Measurements from ENCODE around the gene TAS2R42.

TAS2R42 gene

GRCh38 chr12:11186837-11187236, at the start of gene TAS2R42:
Gene TAS2R42, minus strand, starts transcription at chr12:11186937. Its CDS starts 0 bp downstream, at chr12:11186937.
- no peak for DNase-seq

- no peak for DNase-seq
These were observed 46.8 kb upstream of the TAS2R42 start for GRCh38 chr12:11233532-11233931.

DNA sequence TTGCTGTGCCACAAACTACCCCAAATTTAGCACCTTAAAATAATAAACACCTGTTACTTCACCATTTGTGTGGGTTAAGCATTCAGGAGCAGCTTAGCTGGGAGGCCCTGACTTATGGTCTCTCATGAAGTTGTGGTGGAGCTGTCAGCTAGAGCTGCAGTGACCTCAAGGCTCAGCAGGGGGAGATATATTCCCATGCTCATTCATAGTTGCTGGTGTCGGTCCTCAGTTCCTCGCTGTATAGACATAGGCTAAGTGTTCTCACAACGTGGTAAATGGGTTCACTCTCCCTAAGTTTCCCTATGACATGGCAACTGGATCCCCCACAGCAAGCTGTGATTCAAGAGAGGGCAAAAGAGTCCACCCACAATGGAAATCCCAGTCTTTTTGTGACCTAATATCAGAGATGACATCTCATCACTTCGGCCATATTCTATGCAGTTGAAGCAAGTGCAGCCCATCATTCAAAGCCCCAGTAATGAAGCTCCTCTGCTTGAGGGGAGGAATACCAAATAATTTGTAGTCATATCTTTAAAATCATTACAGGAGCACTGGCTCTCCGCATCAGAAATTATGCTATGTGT, 41.7 kb upstream of the TAS2R42 start:
- DNase-seq: peak; percentile 26

DNA sequence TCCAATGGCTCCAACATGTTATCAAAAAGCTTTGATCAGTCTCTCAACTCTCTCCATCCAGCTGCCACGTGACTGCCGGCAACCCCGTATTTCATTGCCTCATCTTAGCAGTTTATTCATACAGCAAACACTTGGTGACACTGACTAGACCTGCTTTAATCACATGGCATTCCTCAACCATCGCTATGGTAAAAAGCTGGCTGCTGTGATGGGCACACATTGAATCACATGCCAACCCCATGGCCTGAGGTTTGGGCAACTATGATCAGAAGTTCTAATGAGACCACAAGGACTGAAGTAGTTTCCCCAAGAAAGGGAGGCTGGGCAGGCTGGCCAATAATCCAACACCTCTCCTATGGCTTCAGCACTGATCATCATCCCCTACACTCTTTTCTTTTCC, 40.6 kb upstream of the TAS2R42 start:
- no peak for DNase-seq

DNA sequence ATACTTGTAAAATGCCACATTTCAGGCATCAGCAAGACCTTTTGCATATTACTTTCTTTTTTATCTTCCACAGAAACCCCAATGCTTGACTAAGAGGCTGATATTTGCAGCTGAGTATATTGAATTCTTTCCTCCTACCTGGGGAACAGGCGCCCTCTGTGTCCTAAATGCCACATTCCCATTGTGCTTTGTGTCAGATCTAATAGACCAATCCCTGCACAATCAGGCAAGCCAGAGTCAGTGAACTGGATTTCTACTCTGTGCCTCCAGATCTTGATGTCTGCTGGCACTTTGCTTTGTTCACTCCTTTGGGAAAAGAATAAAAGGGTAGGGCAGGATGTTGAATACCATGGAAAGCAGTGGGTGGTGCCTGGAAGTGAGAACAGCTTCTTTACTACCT, 22.4 kb upstream of the TAS2R42 start:
- DNase-seq: no peak

DNA sequence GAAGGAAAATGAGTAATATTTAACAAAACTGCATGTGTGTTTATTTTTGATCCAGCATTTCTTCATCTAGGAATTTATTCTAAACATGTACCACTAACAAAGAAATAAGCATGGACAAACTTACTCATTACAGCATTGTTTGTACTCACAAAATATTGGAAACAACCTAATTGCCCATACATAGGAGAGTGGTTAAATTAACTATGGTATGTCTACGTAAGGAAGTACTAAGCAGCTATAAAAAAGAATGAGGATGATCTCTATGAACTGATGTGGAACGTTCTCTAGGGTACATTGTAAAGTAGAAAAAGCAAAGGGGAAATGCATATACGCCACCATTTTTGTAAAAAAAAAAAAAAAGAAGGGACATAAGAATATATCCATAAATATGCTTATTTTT, 17.4 kb upstream of the TAS2R42 start:
- no peak for DNase-seq

DNA sequence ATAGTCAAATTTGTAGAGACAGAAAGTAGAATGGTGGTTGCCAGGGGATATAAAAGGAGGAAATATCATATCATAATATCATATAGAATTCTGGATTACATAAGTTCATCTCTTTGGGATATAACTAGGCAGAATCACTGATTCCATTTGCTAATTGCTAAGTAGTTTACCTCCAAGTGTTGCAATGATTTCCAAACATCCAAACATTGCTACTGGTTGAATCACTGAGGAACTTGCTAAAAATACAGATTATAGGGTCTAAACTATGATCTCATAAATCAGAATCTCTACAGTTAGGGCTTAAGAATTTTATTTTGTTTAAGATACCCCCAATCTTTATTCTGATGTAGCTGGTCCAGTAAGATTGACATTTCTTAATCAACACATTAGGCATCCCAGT, 16.1 kb upstream of the TAS2R42 start:
- no peak for DNase-seq

DNA sequence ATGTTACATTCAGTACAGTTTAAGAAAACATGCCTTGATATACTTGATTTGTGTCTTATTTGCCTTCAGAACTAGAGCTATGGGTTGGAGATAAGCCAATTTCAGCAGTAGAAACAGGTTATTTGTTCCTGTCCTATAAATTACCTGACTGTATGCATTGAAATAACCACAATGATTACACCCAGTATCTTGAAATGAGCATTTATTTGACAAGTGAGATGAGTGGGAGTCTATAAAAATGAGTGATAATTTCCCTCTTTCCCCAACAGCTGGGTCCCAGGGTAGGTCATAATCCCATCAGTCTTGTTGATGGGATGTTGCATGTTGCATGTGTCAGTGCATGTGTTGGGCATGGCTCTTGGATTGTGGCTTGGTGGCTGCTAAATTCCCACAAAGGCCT, 3.7 kb downstream of the TAS2R42 start:
- DNase-seq: no peak

GRCh38 chr12:11182529-11182928, 4.2 kb downstream of the TAS2R42 start:
- DNase-seq: no peak

GRCh38 chr12:11178250-11178649, 8.5 kb downstream of the TAS2R42 start:
- DNase-seq: no peak

DNA sequence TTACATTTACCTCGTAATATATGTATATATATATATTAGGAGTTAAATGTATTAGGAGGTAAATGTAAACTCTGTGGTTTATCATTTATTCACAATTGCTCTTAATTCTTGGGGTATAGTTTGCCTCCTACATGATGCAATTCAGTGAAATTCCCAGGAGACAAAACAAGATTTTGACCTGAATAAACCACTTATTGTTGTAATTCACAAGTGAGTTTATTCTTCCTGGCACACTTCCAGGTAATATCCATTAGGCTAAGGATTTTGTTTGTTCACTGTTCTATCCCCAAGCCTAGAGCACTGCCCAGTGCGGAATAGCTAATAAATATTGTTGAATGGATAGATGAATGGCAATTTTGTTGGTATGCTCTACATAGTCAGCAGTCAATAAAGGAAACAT, 12.7 kb downstream of the TAS2R42 start:
- DNase-seq: no peak

DNA sequence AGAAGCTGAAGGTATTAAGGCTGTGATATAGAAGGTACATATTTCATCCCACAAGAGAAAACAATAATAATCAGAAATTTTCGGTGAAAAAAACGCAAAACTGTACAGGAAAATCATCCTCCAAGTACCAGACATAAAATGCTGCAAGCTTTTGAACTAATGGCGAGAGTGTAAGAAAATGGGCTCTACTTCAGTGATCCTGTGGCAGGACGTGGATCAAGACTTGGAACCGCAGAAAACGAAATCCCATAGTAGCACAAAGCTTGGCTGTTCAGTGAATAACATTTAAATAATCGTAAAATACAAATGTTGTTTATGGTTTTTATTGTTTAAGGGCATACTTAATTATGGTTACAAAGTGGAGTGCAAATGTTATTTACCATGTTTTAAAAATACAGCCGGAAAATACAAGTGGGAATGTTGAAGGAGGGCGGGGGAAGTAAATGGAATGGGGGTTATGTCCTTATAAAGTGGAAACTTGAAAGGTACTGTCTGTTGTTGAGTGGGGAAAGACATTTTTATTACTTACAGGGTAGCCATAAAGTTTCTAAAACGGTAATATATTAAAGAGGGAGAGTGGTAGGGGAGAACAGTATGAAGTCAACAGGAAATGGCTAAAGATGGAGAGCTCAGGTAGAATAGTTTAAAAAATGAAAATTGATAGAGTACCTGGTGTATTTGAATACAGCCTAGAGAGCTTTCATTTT, 14.6 kb downstream of the TAS2R42 start:
- no peak for DNase-seq

DNA sequence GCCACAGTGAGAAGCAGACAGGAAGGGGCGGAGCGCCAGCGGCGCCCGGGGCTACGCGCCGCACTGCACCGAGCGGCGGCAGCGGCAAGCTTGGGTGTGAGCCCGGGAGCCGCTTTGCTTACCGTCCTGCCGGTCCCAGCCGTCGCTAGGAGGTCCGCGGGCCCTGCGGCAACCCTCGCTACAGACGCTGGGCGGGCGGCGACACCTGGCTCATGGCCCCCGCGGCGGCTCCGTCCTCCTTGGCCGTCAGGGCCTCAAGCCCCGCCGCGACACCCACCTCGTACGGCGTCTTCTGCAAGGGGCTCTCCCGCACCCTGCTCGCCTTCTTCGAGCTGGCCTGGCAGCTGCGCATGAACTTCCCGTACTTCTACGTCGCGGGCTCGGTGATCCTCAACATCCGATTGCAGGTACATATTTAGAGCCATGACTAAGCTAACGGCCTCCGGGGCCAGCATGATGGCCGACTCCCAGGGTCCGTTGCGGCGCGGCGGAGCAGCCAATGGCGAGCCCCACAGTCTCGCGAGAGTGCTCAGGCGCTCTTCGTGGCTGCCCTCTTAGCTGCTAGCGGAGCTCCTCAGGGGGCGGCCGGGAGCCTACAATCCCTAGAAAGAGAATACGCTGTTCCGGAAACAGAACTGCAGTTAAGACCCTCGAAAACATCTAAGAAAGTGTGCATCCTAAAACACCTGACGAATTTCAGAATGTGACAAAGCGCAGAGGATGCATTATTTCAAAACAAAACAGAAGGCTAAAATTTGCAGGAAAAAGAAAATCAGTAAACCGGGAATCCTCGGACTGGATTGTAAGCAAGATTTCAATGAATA, 15.4 kb downstream of the TAS2R42 start, which contains the start of gene SMIM10L1:
Gene SMIM10L1, plus strand, starts transcription at position 50 of the 824 bp plus-strand sequence. Its CDS starts 163 bp downstream, at position 213.
- DNase-seq: peak; percentile 89

DNA sequence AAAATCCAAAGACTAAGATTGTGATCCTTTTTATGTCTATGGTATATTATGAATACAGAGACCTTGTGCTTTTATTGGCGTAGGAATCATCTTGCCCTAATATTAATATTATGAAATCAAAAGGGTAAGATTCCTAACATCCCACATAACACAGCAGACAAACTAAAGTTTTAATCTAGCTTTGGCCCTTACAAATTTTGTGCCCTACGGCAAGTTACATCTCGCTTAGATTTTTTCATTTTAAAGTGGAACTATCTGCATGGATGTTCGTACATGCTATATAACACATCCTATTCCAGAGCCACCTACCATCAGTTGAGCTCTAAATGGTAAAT, 16.0 kb downstream of the TAS2R42 start:
- no peak for DNase-seq

DNA sequence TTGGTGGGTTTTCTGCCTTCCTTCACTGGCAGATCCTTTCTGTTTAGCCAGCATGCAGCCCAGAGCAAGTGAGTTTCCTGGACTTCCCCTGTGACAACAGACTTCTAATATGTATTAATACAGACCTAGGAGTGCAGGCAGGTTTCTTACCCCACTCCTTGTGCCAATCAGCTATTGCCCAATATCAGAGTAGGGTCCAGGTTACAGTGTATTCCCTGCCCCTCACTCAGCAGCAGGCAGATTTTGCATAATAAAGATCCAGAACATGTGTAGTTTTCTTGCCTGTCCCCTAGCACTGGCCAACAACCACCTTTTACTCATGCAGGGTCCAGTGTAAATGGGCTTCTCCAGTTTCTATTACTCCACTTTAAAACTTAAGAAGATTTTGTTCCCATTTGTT, 20.4 kb downstream of the TAS2R42 start:
- no peak for DNase-seq

- no peak for DNase-seq
These were observed 22.4 kb downstream of the TAS2R42 start for GRCh38 chr12:11164384-11164783.

- no peak for DNase-seq
These were observed 24.2 kb downstream of the TAS2R42 start for GRCh38 chr12:11162502-11162901.

GRCh38 chr12:11158885-11159444, 27.8 kb downstream of the TAS2R42 start:
- DNase-seq: no peak

- DNase-seq: no peak
These were observed 32.3 kb downstream of the TAS2R42 start for GRCh38 chr12:11154400-11154925.

- DNase-seq: no peak
These were observed 34.0 kb downstream of the TAS2R42 start for GRCh38 chr12:11152725-11153124.

GRCh38 chr12:11150832-11151231, 35.9 kb downstream of the TAS2R42 start:
- no peak for DNase-seq

DNA sequence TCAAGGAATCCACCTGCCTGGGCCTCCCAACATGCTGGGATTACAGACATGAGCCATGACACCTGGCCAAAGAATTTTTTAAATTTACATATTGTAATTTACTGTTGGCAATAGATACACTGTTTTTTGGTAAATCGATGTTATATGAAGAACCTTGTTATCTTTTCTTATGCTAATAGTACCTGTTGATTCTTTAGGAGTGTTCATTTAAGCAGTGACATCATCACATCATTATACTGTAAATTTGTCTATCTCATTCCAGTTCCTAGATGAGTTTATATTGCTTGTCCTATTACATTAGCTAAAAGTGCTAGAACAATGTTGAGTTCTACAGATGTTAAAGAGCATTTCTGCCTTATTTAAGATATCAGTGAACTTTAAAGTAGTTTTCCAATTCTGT, 39.3 kb downstream of the TAS2R42 start:
- no peak for DNase-seq

GRCh38 chr12:11144297-11144696, 42.4 kb downstream of the TAS2R42 start:
- no peak for DNase-seq

Measured in midbrain (tissue), 1 donor.